Measurements from ENCODE around the gene FAM20A. TPM values are rescaled to one million over a fixed set of nuclear protein-coding genes. Genes with fewer than 3 reads are reported as not detected.

Gene FAM20A
- total and polyA plus RNA-seq, 9 of the 15 experiments (the other 6 are each of a cell fraction or from before 2014, with no cell fraction given) = 0.07 TPM; not detected in 8

DNA sequence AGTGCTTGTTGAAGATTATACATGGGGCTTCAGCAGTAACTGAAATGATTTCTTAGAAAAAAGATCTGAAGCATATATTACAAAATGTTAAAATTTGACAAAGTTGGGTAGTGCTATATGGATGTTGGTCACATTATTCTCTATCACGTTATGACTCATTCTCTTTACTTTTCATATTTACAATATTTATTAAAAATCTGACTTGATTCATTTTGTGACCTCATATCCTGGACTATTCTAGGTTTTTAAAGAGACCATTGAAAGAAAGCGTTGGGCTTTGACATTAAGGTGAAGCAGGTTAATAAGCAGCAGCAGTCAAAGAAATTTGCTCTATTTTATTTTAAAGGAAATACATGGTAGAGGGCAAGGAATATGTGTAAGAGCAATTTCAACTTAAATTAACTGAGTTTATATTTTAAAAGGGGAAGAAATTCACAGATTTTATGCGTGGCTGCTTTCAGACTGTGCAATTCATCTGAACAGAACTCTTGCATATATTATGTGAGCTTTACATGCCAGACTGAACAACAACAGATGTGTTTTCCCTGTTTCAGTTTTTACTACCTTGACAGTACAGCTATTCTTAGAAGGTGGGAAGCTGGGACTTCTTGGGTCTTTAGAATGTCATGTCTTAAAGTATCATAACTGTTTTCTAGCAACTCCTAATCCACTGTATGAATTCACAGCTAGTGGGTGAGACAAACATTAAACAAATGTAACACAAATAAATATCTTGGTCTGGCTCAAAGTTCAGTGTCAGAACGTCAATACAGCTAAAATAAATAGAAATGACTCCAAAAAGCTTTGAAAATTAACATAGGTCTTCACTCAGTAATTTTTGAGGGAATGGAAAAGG is 10.4 kb upstream of the FAM20A start (continued):
- TF ChIP-seq, protein P1, sequence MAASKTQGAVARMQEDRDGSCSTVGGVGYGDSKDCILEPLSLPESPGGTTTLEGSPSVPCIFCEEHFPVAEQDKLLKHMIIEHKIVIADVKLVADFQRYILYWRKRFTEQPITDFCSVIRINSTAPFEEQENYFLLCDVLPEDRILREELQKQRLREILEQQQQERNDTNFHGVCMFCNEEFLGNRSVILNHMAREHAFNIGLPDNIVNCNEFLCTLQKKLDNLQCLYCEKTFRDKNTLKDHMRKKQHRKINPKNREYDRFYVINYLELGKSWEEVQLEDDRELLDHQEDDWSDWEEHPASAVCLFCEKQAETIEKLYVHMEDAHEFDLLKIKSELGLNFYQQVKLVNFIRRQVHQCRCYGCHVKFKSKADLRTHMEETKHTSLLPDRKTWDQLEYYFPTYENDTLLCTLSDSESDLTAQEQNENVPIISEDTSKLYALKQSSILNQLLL (CRISPR knock-in tag; IDR thresholded peaks at IDR 0.05; ENCODE audit: borderline replicate concordance) = no peak
- no peak for TF ChIP-seq ZNF695 (CRISPR knock-in tag; IDR thresholded peaks at IDR 0.05)

DNA sequence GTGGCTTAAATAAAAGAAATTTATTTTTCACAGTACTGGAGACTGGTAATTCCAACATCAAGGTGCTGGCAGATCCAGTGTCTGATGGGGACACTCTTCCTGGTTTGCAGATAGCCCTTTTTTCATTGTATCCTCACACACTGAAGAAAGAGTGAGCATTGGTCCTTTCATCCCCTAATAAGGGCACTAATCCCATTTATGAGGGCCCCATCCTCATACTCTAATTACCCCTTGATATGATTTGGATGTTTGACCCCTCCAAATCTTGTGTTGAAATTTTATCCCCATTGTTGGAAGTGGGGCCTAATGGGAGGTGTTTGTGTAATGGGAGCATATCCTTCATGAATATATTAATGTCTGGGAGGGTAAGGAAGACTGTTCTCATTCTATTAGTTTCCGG is 9.4 kb upstream of the FAM20A start:
- Histone ChIP-seq H3K9me1 (ENCODE audit: control insufficient read depth, insufficient read depth, low read length) (no peaks in the 10 kb centered on the region), H3K9ac (ENCODE audit: insufficient read depth in 1 of 2, low read depth in 2 of 2, low read length in 2 of 2) (no peak overlapping the region), H3K4me1 (replicated peaks in 1 of 2; ENCODE audit: control insufficient read depth in 2 of 2, insufficient read depth in 2 of 2, low read length in 2 of 2) (no peaks in the 10 kb centered on the region), H3K36me3 (ENCODE audit: control insufficient read depth, insufficient read depth, low read length) (no peaks in the 10 kb centered on the region), H3K9me3 (replicated peaks; ENCODE audit: control insufficient read depth, insufficient read depth, low read depth, low read length) (no peaks in the 10 kb centered on the region), H3K4me2 (ENCODE audit: insufficient read depth, low read length) (no peak overlapping the region), H2AFZ (ENCODE audit: low read depth, low read length) (no peak overlapping the region), H3K27ac (ENCODE audit: extremely low read depth, low read depth, low read length) (no peak overlapping the region), H3K79me2 (ENCODE audit: control insufficient read depth, insufficient read depth, low read length) (no peaks in the 10 kb centered on the region), H4K20me1 (replicated peaks; ENCODE audit: control insufficient read depth, insufficient read depth, low read length) (no peaks in the 10 kb centered on the region), H3K4me3 (no peak overlapping the region), H3K27me3 (ENCODE audit: control insufficient read depth in 2 of 2, insufficient read depth in 2 of 2, low read length in 2 of 2) (no peaks in the 10 kb centered on the region)
- intact Hi-C loops (cut with micrococcal nuclease) (loop anchor here (5.0 kb wide), 1 partner anchor 143 kb away; no protein-coding TSS in a partner anchor), in situ Hi-C loops (cut with MboI) (no loop called here)
- 0% methylated on average over 1 of the region's 1 CpG for WGBS (ENCODE audit: insufficient coverage, low coverage, missing lambda C conversion rate)
- TF ChIP-seq, protein P2, sequence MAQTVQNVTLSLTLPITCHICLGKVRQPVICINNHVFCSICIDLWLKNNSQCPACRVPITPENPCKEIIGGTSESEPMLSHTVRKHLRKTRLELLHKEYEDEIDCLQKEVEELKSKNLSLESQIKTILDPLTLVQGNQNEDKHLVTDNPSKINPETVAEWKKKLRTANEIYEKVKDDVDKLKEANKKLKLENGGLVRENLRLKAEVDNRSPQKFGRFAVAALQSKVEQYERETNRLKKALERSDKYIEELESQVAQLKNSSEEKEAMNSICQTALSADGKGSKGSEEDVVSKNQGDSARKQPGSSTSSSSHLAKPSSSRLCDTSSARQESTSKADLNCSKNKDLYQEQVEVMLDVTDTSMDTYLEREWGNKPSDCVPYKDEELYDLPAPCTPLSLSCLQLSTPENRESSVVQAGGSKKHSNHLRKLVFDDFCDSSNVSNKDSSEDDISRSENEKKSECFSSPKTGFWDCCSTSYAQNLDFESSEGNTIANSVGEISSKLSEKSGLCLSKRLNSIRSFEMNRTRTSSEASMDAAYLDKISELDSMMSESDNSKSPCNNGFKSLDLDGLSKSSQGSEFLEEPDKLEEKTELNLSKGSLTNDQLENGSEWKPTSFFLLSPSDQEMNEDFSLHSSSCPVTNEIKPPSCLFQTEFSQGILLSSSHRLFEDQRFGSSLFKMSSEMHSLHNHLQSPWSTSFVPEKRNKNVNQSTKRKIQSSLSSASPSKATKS (CRISPR knock-in tag; IDR thresholded peaks at IDR 0.05) = no peak
- TF ChIP-seq ZNF707 (CRISPR knock-in tag; conservative IDR thresholded peaks at IDR 0.05) (no peak), ZNF444 (CRISPR knock-in tag; IDR thresholded peaks at IDR 0.05) (no peak), NFRKB (IDR thresholded peaks at IDR 0.05; ENCODE audit: low read depth) (no peak), NR4A1 (CRISPR knock-in tag; IDR thresholded peaks at IDR 0.05) (no peak), NR4A1 (tag; IDR thresholded peaks at IDR 0.05) (no peak), FOXK2 (conservative IDR thresholded peaks at IDR 0.05 in 1 of 2, IDR thresholded peaks at IDR 0.05 in 1 of 2; ENCODE audit: low read depth in 2 of 2) (no peak), LCOR (CRISPR knock-in tag; IDR thresholded peaks at IDR 0.05) (no peak), FOXJ2 (tag; IDR thresholded peaks at IDR 0.05) (no peak), GABPB1 (CRISPR knock-in tag; IDR thresholded peaks at IDR 0.05) (no peak)
- TF ChIP-seq, protein P3, sequence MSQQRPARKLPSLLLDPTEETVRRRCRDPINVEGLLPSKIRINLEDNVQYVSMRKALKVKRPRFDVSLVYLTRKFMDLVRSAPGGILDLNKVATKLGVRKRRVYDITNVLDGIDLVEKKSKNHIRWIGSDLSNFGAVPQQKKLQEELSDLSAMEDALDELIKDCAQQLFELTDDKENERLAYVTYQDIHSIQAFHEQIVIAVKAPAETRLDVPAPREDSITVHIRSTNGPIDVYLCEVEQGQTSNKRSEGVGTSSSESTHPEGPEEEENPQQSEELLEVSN (IDR thresholded peaks at IDR 0.05; ENCODE audit: borderline replicate concordance in 1 of 2, extremely low read depth in 1 of 2, insufficient read depth in 1 of 2, insufficient read length in 1 of 2, low read depth in 1 of 2, low read length in 1 of 2, poor library complexity in 1 of 2, severe bottlenecking in 1 of 2) = no peak
- DNase-seq (ENCODE audit: extremely low read depth in 1 of 4, low spot score in 3 of 4) = no peak
- ATAC-seq = no peak
- POLR2A ChIA-PET = no interaction called here
- CTCF ChIA-PET (ENCODE audit: low intra/inter-chr PET ratio) = no interaction called here
- FAIRE-seq = no peak
- no TSS peak for BruUV-seq (replicated peaks)

Measured in K562 (cell line).